GM19025 (cell line): ENCODE data around the gene SLC25A33.

Source experiments
- ATAC-seq: cut with Tn5 transposase; IDR thresholded peaks from one replicate; pipeline ENCODE4 v1.9.1; 2021; ENCODE audit warnings: mild to moderate bottlenecking, low read depth, moderate library complexity; ENCODE audit not compliant: unreplicated experiment

SLC25A33 gene

GRCh38 chr1:9586147-9586766 lies 47.0 kb downstream of the SLC25A33 start:
- no peak for ATAC-seq

- peak; percentile 71 for ATAC-seq
Observed at GRCh38 chr1:9588551-9589143, 49.4 kb downstream of the SLC25A33 start, which contains the start of gene TMEM201. TMEM201 (plus strand) TSS chr1:9588911; CDS start chr1:9588931, 20 bp downstream.

- ATAC-seq = peak; percentile 7
Observed at GRCh38 chr1:9589144-9589718, 50.0 kb downstream of the SLC25A33 start.

GRCh38 chr1:9589719-9590157 lies 50.5 kb downstream of the SLC25A33 start:
- no peak for ATAC-seq

DNA sequence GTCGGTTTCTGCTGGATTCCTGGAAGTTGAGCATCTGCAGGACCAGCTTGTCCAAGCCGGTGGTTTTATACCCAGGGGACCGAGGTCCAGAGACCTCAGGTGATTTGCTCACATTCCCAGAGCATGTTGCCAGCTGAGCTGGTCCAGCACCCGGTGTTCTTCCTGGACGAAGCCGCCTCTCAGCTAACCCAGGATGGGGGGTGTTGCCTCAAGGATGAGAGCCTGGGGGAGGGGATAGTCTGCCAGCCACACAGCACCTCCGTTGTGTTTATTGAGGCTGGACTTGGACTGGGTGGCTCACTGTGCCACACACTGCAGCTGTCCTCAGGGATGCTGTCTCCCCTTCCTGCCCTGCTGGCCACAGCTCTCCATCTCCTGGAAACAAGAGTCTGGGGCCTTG lies 50.9 kb downstream of the SLC25A33 start:
- ATAC-seq = no peak

DNA sequence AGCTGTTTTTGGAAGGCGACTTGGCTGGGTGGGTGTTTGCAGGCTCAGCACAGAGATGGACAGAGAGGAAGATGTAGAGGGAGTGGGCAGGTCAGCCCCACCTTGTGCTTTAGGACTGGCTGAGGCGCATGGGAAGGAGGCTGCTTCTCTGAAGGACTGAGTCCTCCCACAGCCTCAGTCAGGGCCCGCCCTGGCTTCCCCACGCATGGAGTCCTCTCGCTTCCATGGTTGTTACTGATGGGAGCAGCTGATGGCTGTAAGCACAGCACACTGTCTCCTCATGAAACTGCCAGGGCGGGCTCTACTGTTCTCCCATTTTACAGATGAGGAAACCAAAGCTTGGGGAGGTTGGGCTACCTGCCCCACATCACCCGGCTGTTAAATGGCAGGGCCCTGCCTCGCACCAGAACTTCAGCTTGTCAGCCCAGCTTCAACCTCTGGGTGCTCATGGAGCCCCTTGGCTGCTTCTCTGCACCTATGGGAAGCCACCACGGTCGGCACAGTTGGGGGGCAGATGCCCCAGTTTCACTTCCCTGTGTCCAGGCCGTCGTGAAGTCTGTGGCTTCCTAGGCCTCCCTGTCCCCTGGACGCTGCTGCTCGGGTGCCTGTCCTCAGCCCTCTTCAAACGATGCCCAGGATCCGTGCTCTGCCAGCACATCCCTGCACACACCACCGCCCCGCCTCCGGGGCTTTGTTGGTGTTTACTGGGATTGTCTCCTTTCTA lies 51.8 kb downstream of the SLC25A33 start:
- no peak for ATAC-seq

GRCh38 chr1:9591669-9592509 lies 52.6 kb downstream of the SLC25A33 start:
- no peak for ATAC-seq

GRCh38 chr1:9592510-9593075 lies 53.3 kb downstream of the SLC25A33 start:
- no peak for ATAC-seq

- no peak for ATAC-seq
Observed at GRCh38 chr1:9593147-9593491, 53.9 kb downstream of the SLC25A33 start.

GRCh38 chr1:9593492-9594465 lies 54.5 kb downstream of the SLC25A33 start:
- ATAC-seq = no peak

DNA sequence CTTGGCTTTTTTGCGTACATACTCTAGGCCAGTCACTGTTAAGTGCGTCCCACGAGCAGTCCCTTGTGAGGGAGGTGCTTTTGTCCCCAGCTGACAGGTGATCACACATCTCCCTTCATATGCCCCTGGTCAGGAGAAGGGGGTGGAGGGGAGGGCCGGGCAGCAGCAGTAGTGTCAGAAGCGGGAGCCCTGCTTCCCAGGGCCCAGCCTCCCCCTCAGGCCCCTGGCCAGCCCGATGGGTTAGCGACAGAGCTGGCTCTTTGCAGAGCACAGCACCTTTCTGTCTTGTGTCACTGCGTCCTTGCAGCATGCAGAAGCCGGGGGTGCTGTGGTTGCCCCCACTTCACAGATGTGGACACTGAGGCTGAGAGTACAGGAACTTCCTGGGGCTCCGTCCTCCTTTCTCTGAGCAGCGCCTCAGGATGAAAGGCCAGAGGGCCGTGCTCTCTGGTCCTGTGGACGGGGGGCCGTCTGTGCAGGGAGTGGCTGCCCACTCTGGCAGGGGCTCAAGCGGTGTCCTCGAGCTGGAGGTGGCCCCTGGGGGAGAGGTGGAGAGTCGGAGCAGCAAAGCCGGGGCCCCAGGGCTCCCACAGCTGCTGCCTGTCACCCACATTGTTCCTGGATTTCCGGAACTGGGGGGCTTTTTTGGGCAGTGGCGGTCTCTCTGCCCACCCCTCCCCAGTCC lies 55.3 kb downstream of the SLC25A33 start:
- ATAC-seq = no peak

GRCh38 chr1:9595156-9595967 lies 56.1 kb downstream of the SLC25A33 start:
- ATAC-seq = no peak

GRCh38 chr1:9595968-9596340 lies 56.7 kb downstream of the SLC25A33 start:
- no peak for ATAC-seq

- ATAC-seq = no peak
Observed at GRCh38 chr1:9596415-9597123, 57.3 kb downstream of the SLC25A33 start.

- no peak for ATAC-seq
Observed at GRCh38 chr1:9597361-9598315, 58.4 kb downstream of the SLC25A33 start.

GRCh38 chr1:9598316-9598700 lies 59.0 kb downstream of the SLC25A33 start:
- no peak for ATAC-seq
